Measurements from ENCODE around the gene ADRA2C.

DNA sequence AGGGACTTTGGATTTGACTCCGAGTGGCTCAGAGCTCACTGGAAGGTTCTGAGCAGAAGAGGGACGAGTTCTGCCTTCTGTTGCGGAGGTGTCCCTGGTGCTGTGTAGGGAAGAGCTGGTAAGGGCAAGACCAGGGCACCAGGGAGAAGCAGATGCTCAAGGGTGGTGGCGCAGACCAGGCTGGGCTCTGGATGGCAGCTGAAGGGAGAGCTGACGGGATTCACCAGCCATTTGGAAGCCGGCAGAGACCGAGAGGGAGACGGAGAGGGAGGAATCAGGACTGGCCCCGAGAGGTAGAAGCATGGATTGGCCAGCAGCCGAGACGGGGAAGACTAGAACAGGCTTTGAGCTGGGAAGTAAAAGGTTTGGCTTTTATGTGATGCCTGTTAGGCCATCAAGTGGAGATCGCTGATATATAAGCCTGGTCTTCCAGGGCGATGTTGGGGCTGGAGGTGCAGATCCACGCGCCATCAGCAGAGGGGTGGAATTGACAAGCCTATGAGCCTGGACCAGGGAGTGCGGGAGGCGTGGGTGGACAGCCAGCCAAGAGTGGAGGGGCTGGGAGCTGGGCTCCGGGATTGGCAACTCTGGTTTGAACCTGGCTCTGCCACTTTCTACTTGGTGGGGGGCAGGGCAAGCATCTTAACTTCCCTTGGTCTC, 43.4 kb downstream of the ADRA2C start:
- no peak for TF ChIP-seq CTCF (IDR thresholded peaks at IDR 0.05; ENCODE audit: poor library complexity)
- no peak for TF ChIP-seq EZH2 (IDR thresholded peaks at IDR 0.05; ENCODE audit: borderline replicate concordance)

Measured in hepatocyte (in vitro differentiated cells).